BE2C (cell line): ENCODE data around the gene RECK.

ENCODE experiments used
- DNase-seq: peaks from one replicate; pipeline ENCODE4 v3.0.0-alpha.2; 2020
- H3K27me3 ChIP-seq: fragments of 250-450 bp; sonication (Bioruptor Pico); 2 replicates; pipeline ENCODE4 v1.5.1; 2020; ENCODE audit warnings: mild to moderate bottlenecking
- H3K36me3 ChIP-seq: fragments of 250-450 bp; sonication (Bioruptor Pico); 2 replicates; pipeline ENCODE4 v1.5.1; 2020; ENCODE audit warnings: mild to moderate bottlenecking
- H3K4me1 ChIP-seq: fragments of 250-450 bp; sonication (Bioruptor Pico); 2 replicates; pipeline ENCODE4 v1.5.1; 2020
- H3K4me3 ChIP-seq: 2 replicates; pipeline ENCODE4 v1.5.1; 2011; ENCODE audit warnings: low read depth, low read length
- H3K9me3 ChIP-seq: fragments of 250-450 bp; sonication (Bioruptor Pico); 2 replicates; pipeline ENCODE4 v1.5.1; 2020
- CTCF ChIP-seq: IDR thresholded peaks from 2 replicates; pipeline ENCODE4 v1.5.1; 2012; ENCODE audit warnings: mild to moderate bottlenecking, low read depth, low read length

The RECK gene

GRCh38 chr9:36039696-36040095 lies 3.0 kb downstream of the RECK start:
- H3K36me3 ChIP-seq: peaks cover 3% of the 10 kb centered on the region; the same call in 1 of the 2 replicates
- DNase-seq: no peak
- no peak for TF ChIP-seq CTCF
- no peaks in the 10 kb centered on the region for H3K4me1 ChIP-seq
- H3K9me3 ChIP-seq: no peaks in the 10 kb centered on the region
- H3K27me3 ChIP-seq: no peaks in the 10 kb centered on the region
- H3K4me3 ChIP-seq: no peak overlapping the region

GRCh38 chr9:36040271-36040925 lies 3.7 kb downstream of the RECK start:
- no peaks in the 10 kb centered on the region for H3K27me3 ChIP-seq
- H3K4me3 ChIP-seq: no peak overlapping the region
- no peaks in the 10 kb centered on the region; the same call in 1 of the 2 replicates for H3K4me1 ChIP-seq
- peaks cover 3% of the 10 kb centered on the region; the same call in 1 of the 2 replicates for H3K36me3 ChIP-seq
- TF ChIP-seq CTCF: no peak
- H3K9me3 ChIP-seq: no peaks in the 10 kb centered on the region
- no peak for DNase-seq

GRCh38 chr9:36041506-36041905 lies 4.8 kb downstream of the RECK start:
- peaks cover 5% of the 10 kb centered on the region for H3K4me1 ChIP-seq
- peaks cover 3% of the 10 kb centered on the region; the same call in 1 of the 2 replicates for H3K36me3 ChIP-seq
- no peaks in the 10 kb centered on the region for H3K27me3 ChIP-seq
- no peak overlapping the region for H3K4me3 ChIP-seq
- H3K9me3 ChIP-seq: no peaks in the 10 kb centered on the region
- DNase-seq: no peak
- no peak for TF ChIP-seq CTCF

- H3K36me3 ChIP-seq: no peaks in the 10 kb centered on the region
- no peak for TF ChIP-seq CTCF
- H3K4me3 ChIP-seq: no peak overlapping the region
- H3K4me1 ChIP-seq: peaks cover 5% of the 10 kb centered on the region
- no peaks in the 10 kb centered on the region for H3K9me3 ChIP-seq
- DNase-seq: no peak
- H3K27me3 ChIP-seq: no peaks in the 10 kb centered on the region
These were observed 8.9 kb downstream of the RECK start for GRCh38 chr9:36045610-36046009.

- H3K36me3 ChIP-seq: no peaks in the 10 kb centered on the region
- peaks cover 5% of the 10 kb centered on the region for H3K4me1 ChIP-seq
- no peak for DNase-seq
- H3K27me3 ChIP-seq: no peaks in the 10 kb centered on the region
- H3K4me3 ChIP-seq: no peak overlapping the region
- TF ChIP-seq CTCF: no peak
- H3K9me3 ChIP-seq: no peaks in the 10 kb centered on the region
These were observed 10.2 kb downstream of the RECK start for GRCh38 chr9:36046923-36047322.

GRCh38 chr9:36049408-36049807 lies 12.7 kb downstream of the RECK start:
- DNase-seq: no peak
- no peak for TF ChIP-seq CTCF
- Histone ChIP-seq H3K36me3 (no peaks in the 10 kb centered on the region), H3K4me1 (peaks cover 5% of the 10 kb centered on the region), H3K4me3 (no peak overlapping the region), H3K27me3 (no peaks in the 10 kb centered on the region), H3K9me3 (no peaks in the 10 kb centered on the region)
